ENCODE results near the gene ILDR1. TPM values are rescaled to one million over a fixed set of nuclear protein-coding genes. Genes with fewer than 3 reads are reported as not detected.

Gene ILDR1
- total and polyA plus RNA-seq, 2 of the 8 experiments (the other 6 are each of a cell fraction or from before 2014, with no cell fraction given): 1.8 TPM

- TF ChIP-seq CHD7 (IDR thresholded peaks at IDR 0.05; ENCODE audit: insufficient replicate concordance, low read length): no peak
- TF ChIP-seq CEBPB (IDR thresholded peaks at IDR 0.05; ENCODE audit: low read depth, low read length): no peak
- TF ChIP-seq TEAD4 (IDR thresholded peaks at IDR 0.05; ENCODE audit: low read depth, low read length): no peak
- no peak for TF ChIP-seq JUND (IDR thresholded peaks at IDR 0.05; ENCODE audit: low read length)
- no peak for TF ChIP-seq BACH1 (IDR thresholded peaks at IDR 0.05; ENCODE audit: low read length)
- no peak for TF ChIP-seq POU5F1 (IDR thresholded peaks at IDR 0.05; ENCODE audit: low read depth, low read length)
- no peak for TF ChIP-seq SP1 (IDR thresholded peaks at IDR 0.05; ENCODE audit: low read depth, low read length)
- no peak for TF ChIP-seq POLR2A (IDR thresholded peaks at IDR 0.05; ENCODE audit: control extremely low read depth in 1 of 2, low read depth in 2 of 2, low read length in 2 of 2)
- no peak for TF ChIP-seq CBX8 (IDR thresholded peaks at IDR 0.05; ENCODE audit: borderline replicate concordance, low read depth, low read length)
Measured at GRCh38 chr3:122008166-122008565, 13.9 kb downstream of the ILDR1 start (continued).

Measured in H1 (cell line).